Panc1 (cell line): ENCODE results near the gene MED13. TPM values are rescaled to one million over a fixed set of nuclear protein-coding genes. Genes with fewer than 3 reads are reported as not detected.

Source experiments
- ATAC-seq: fragments of 200-7000 bp; cut with Tn5 transposase; 2 replicates; pipeline ENCODE4 v1.9.1; 2020; ENCODE audit warnings: mild to moderate bottlenecking, moderate library complexity
- BruUV-seq: library from RNA; stranded (reverse); fragments of 400-500 nt; replicated peaks from 2 replicates; lab custom pipeline; 2021; lab: Mats Ljungman, UMichigan
- CTCF ChIA-PET: fragments of 300-600 bp; sonication (Branson Sonifier 250); formaldehyde crosslinking; loops from one replicate; lab custom pipeline; 2022; ENCODE audit warnings: antibody characterized with exemption; lab: Charles Lee
- POLR2A ChIA-PET: fragments of 300-600 bp; sonication (Branson Sonifier 250); formaldehyde crosslinking; loops from one replicate; lab custom pipeline; 2022; ENCODE audit warnings: antibody characterized with exemption; lab: Charles Lee
- DNase-seq: peaks from one replicate; pipeline ENCODE4 v3.0.0-alpha.2; 2010; ENCODE audit warnings: low read depth, low spot score
- H3K27ac ChIP-seq: 2 replicates; pipeline ENCODE4 v1.5.1; 2011; ENCODE audit warnings: mild to moderate bottlenecking, low read length, inconsistent platforms
- H3K27me3 ChIP-seq: fragments of 200-500 bp; sonication (Bioruptor generic); 2 replicates; pipeline ENCODE4 v1.6.0; 2014; ENCODE audit warnings: low read length, inconsistent platforms; ENCODE audit not compliant: control insufficient read depth, insufficient read depth
- H3K36me3 ChIP-seq: fragments of 200-500 bp; sonication (Bioruptor generic); 2 replicates; pipeline ENCODE4 v1.5.1; 2014; ENCODE audit warnings: inconsistent platforms, mild to moderate bottlenecking, low read length, moderate library complexity; ENCODE audit not compliant: control insufficient read depth, insufficient read depth
- H3K4me1 ChIP-seq: 2 replicates; pipeline ENCODE4 v1.5.1; 2011; ENCODE audit warnings: inconsistent platforms, mild to moderate bottlenecking, low read length, moderate library complexity; ENCODE audit not compliant: control insufficient read depth, insufficient read depth
- H3K4me3 ChIP-seq, 2 experiments: 2 replicates each; pipeline ENCODE4 v1.5.1; 2011 to 2012; ENCODE audit warnings: low read depth in 2 of 2, low read length in 2 of 2, mild to moderate bottlenecking in 2 of 2, inconsistent platforms in 1 of 2, moderate library complexity in 1 of 2
- H3K9me3 ChIP-seq: fragments of 200-500 bp; sonication (Bioruptor generic); 2 replicates; pipeline ENCODE4 v1.5.1; 2014; ENCODE audit warnings: low read depth, mild to moderate bottlenecking, inconsistent platforms, low read length, moderate library complexity; ENCODE audit not compliant: control insufficient read depth, insufficient read depth
- CTCF ChIP-seq: fragments of 450-650 bp; IDR thresholded peaks from 2 replicates; pipeline ENCODE4 v1.5.1; 2017; ENCODE audit warnings: mild to moderate bottlenecking
- POLR2AphosphoS5 ChIP-seq: IDR thresholded peaks from 2 replicates; pipeline ENCODE4 v1.6.1; 2012; ENCODE audit warnings: mild to moderate bottlenecking, low read depth, low read length, moderate library complexity
- REST ChIP-seq, 2 experiments: IDR thresholded peaks; 2 replicates each; pipeline ENCODE4 v1.6.1; 2011 to 2012; ENCODE audit warnings: low read depth in 2 of 2, control low read depth in 1 of 2, low read length in 1 of 2, mild to moderate bottlenecking in 1 of 2, moderate library complexity in 1 of 2; ENCODE audit not compliant: insufficient read depth in 1 of 2
- SIN3A ChIP-seq: IDR thresholded peaks from 2 replicates; pipeline ENCODE4 v1.6.1; 2012; ENCODE audit warnings: low read depth, mild to moderate bottlenecking, low read length, moderate library complexity, borderline replicate concordance; ENCODE audit not compliant: insufficient read depth
- TCF7L2 ChIP-seq: IDR thresholded peaks from 2 replicates; pipeline ENCODE4 v1.6.1; 2011; ENCODE audit warnings: mild to moderate bottlenecking, low read depth, low read length, inconsistent platforms
- in situ Hi-C: cut with HindIII; loops from 2 replicates; pipeline ENCODE4 v1.10.0; 2016; ENCODE audit warnings: low sequenced_read_pairs, low pct_unique_long_range_greater_than_20kb
- intact Hi-C: fragments of 100-400 bp; cut with micrococcal nuclease; formaldehyde crosslinking; loops from one replicate; pipeline ENCODE4 v1.10.0; 2022; ENCODE audit not compliant: unreplicated experiment
- total RNA-seq: library from RNA; stranded (reverse); gene quantifications from one replicate; pipeline ENCODE4 v1.2.1, GENCODE V29; 2021; ENCODE audit not compliant: unreplicated experiment

The MED13 gene
- total RNA-seq, 1 experiment from 2014 or later, result 69.5 TPM

GRCh38 chr17:62024866-62025265 is 40.2 kb downstream of the MED13 start:
- POLR2A ChIA-PET, result no interaction called here
- CTCF ChIA-PET, result no interaction called here
- no TSS peak for BruUV-seq
- H3K27ac ChIP-seq, result no peak overlapping the region
- H3K27me3 ChIP-seq, result no peaks in the 10 kb centered on the region
- no peak for TF ChIP-seq POLR2AphosphoS5
- no peak for TF ChIP-seq TCF7L2
- TF ChIP-seq REST (IDR thresholded peaks at IDR 0.05; ENCODE audit: insufficient read depth in 1 of 2, low read depth in 2 of 2, low read length in 1 of 2), result no peak
- TF ChIP-seq SIN3A, result no peak
- no peak for TF ChIP-seq CTCF
- H3K9me3 ChIP-seq, result no peaks in the 10 kb centered on the region
- ATAC-seq, result no peak
- no peak overlapping the region for H3K4me3 ChIP-seq
- intact Hi-C loops (no loop called here), in situ Hi-C loops (no loop called here)
- peaks cover 10% of the 10 kb centered on the region for H3K36me3 ChIP-seq
- H3K4me1 ChIP-seq, result no peaks in the 10 kb centered on the region
- no peak for DNase-seq

GRCh38 chr17:62017912-62018311 is 47.2 kb downstream of the MED13 start:
- ATAC-seq, result no peak
- no TSS peak for BruUV-seq

More at GRCh38 chr17:62017912-62018311, 47.2 kb downstream of the MED13 start:
- POLR2A ChIA-PET, result no interaction called here
- no peaks in the 10 kb centered on the region for H3K9me3 ChIP-seq
- in situ Hi-C loops (no loop called here), intact Hi-C loops (no loop called here)
- peaks cover 15% of the 10 kb centered on the region; the same call in 1 of the 2 replicates for H3K36me3 ChIP-seq
- no peak for DNase-seq
- TF ChIP-seq POLR2AphosphoS5 (no peak), SIN3A (no peak), TCF7L2 (no peak), CTCF (no peak), REST (IDR thresholded peaks at IDR 0.05; ENCODE audit: insufficient read depth in 1 of 2, low read depth in 2 of 2, low read length in 1 of 2) (no peak)
- H3K27me3 ChIP-seq, result no peaks in the 10 kb centered on the region
- no peak overlapping the region for H3K27ac ChIP-seq
- H3K4me3 ChIP-seq, result no peak overlapping the region
- no peaks in the 10 kb centered on the region for H3K4me1 ChIP-seq
- CTCF ChIA-PET, result no interaction called here
